WTC11 (cell line): ENCODE measurements around the gene TUB. TPM values are rescaled to one million over a fixed set of nuclear protein-coding genes. Genes with fewer than 3 reads are reported as not detected.

Experiments used
- ATAC-seq: fragments of 200-7000 bp; cut with Tn5 transposase; 2 replicates; pipeline ENCODE4 v1.10.0; 2021; ENCODE audit warnings: mild to moderate bottlenecking, moderate library complexity
- CTCF ChIA-PET: fragments of 300-600 bp; sonication (Branson Sonifier 250); formaldehyde crosslinking; loops from one replicate; lab custom pipeline; 2021; ENCODE audit warnings: antibody characterized with exemption; lab: Charles Lee
- POLR2A ChIA-PET: fragments of 350-600 bp; sonication (Branson Sonifier 250); formaldehyde crosslinking; loops from one replicate; lab custom pipeline; 2021; ENCODE audit warnings: antibody characterized with exemption; lab: Charles Lee
- DNase-seq: peaks from one replicate; pipeline ENCODE4 v3.0.0; 2021; ENCODE audit warnings: low spot score
- H3K27ac Mint-ChIP-seq: 2 replicates; pipeline ENCODE4 v1.8.0; 2021; ENCODE audit warnings: mixed read lengths
- H3K27me3 Mint-ChIP-seq: 2 replicates; pipeline ENCODE4 v1.8.0; 2021; ENCODE audit warnings: low read depth, mild to moderate bottlenecking, moderate library complexity, mixed read lengths
- H3K36me3 Mint-ChIP-seq: 2 replicates; pipeline ENCODE4 v1.8.0; 2021; ENCODE audit warnings: mixed read lengths
- H3K4me1 Mint-ChIP-seq: 2 replicates; pipeline ENCODE4 v1.8.0; 2022; ENCODE audit warnings: mixed read lengths
- H3K4me3 Mint-ChIP-seq: 2 replicates; pipeline ENCODE4 v1.8.0; 2021; ENCODE audit warnings: mild to moderate bottlenecking, moderate library complexity, mixed read lengths
- H3K9me3 Mint-ChIP-seq: 2 replicates; pipeline ENCODE4 v1.8.0; 2021; ENCODE audit warnings: mixed read lengths
- ATF1 ChIP-seq: sonication (generic); formaldehyde crosslinking; IDR thresholded peaks from 2 replicates; pipeline ENCODE4 v1.8.1; 2023; ENCODE audit warnings: mild to moderate bottlenecking, moderate library complexity, missing genetic modification reagents
- HMGA2 ChIP-seq: fragments of 250-450 bp; sonication (Bioruptor Pico); IDR thresholded peaks from 2 replicates; pipeline ENCODE4 v1.4.0; 2021; ENCODE audit warnings: mild to moderate bottlenecking, moderate library complexity
- JUN ChIP-seq: sonication (generic); formaldehyde crosslinking; IDR thresholded peaks from 2 replicates; pipeline ENCODE4 v1.8.0; 2023; ENCODE audit warnings: mild to moderate bottlenecking, missing genetic modification reagents
- MYBL2 ChIP-seq: sonication (generic); formaldehyde crosslinking; IDR thresholded peaks from 2 replicates; pipeline ENCODE4 v1.8.1; 2023; ENCODE audit warnings: mild to moderate bottlenecking, moderate library complexity, missing genetic modification reagents
- NR1H2 ChIP-seq: sonication (generic); formaldehyde crosslinking; IDR thresholded peaks from 2 replicates; pipeline ENCODE4 v1.9.0; 2021; ENCODE audit warnings: mild to moderate bottlenecking, moderate library complexity, missing genetic modification reagents
- TCF7 ChIP-seq: sonication (generic); formaldehyde crosslinking; IDR thresholded peaks from 2 replicates; pipeline ENCODE4 v1.8.0; 2022; ENCODE audit warnings: mild to moderate bottlenecking, low read depth, missing genetic modification reagents, moderate library complexity
- ZNF263 ChIP-seq: sonication (generic); formaldehyde crosslinking; IDR thresholded peaks from 2 replicates; pipeline ENCODE4 v1.8.1; 2022; ENCODE audit warnings: low read depth, mild to moderate bottlenecking, moderate library complexity, missing genetic modification reagents
- ZNF317 ChIP-seq: sonication (generic); formaldehyde crosslinking; IDR thresholded peaks from 2 replicates; pipeline ENCODE4 v1.8.1; 2023; ENCODE audit warnings: low read depth, mild to moderate bottlenecking, moderate library complexity, missing genetic modification reagents, borderline replicate concordance
- ZNF423 ChIP-seq: fragments of 250-450 bp; sonication (Bioruptor Pico); IDR thresholded peaks from 2 replicates; pipeline ENCODE4 v2.1.2; 2022; ENCODE audit warnings: mild to moderate bottlenecking, moderate library complexity
- total RNA-seq: library from RNA; stranded (reverse); gene quantifications from 3 replicates; pipeline ENCODE4 v1.2.3, GENCODE V29; 2021
- TF ChIP-seq, protein P1 (sequence below): sonication (generic); formaldehyde crosslinking; IDR thresholded peaks from 2 replicates; pipeline ENCODE4 v1.8.1; 2022; ENCODE audit warnings: low read depth, missing genetic modification reagents, borderline replicate concordance
- TF ChIP-seq, protein P2 (sequence below): sonication (generic); formaldehyde crosslinking; conservative IDR thresholded peaks from 2 replicates; pipeline ENCODE4 v1.8.1; 2022; ENCODE audit warnings: mild to moderate bottlenecking, missing genetic modification reagents
- TF ChIP-seq, protein P3 (sequence below): sonication (generic); formaldehyde crosslinking; IDR thresholded peaks from 2 replicates; pipeline ENCODE4 v1.8.1; 2023; ENCODE audit warnings: mild to moderate bottlenecking, missing genetic modification reagents, borderline replicate concordance
- TF ChIP-seq, protein P4 (sequence below): fragments of 250-450 bp; sonication (Bioruptor Pico); IDR thresholded peaks from 2 replicates; pipeline ENCODE4 v1.9.0; 2021; ENCODE audit warnings: mild to moderate bottlenecking
- TF ChIP-seq, protein P5 (sequence below): fragments of 200-600 bp; IDR thresholded peaks from 2 replicates; pipeline ENCODE4 v1.8.0; 2022; ENCODE audit warnings: antibody characterized with exemption
- TF ChIP-seq, protein P6 (sequence below): sonication (generic); formaldehyde crosslinking; conservative IDR thresholded peaks from 2 replicates; pipeline ENCODE4 v1.8.1; 2023; ENCODE audit warnings: mild to moderate bottlenecking, low read depth, missing genetic modification reagents, moderate library complexity

Gene TUB
- total RNA-seq, 1 experiment from 2014 or later = 32.1 TPM

DNA sequence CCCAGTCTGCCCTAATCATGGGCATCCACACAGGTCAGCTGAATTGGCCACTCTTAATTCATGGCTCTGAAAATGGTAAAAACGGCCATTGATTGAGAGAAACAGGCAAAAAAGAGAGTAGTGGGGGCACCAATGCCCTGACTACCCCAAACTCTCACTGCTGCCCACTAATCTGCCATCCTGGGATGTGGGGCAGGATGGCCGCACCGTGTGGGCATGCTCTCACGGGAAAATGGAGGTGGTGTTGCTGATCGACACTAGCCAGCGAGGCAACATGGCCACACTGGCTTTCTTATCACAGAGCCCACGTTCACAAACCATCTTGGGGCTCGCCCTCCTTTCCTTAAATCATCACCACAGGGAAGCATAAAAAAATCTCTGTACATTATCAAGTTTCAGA, 11.2 kb upstream of the TUB start:
- no peak overlapping the region for H3K4me3 Mint-ChIP-seq
- H3K27me3 Mint-ChIP-seq = peaks cover 8% of the 10 kb centered on the region; the same call in 1 of the 2 replicates
- ATAC-seq (no peak), DNase-seq (no peak)
- TF ChIP-seq ATF1 (CRISPR knock-in tag) = no peak
- TF ChIP-seq MYBL2 = no peak
- no peak for TF ChIP-seq ZNF317 (CRISPR knock-in tag)
- TF ChIP-seq, protein P1, sequence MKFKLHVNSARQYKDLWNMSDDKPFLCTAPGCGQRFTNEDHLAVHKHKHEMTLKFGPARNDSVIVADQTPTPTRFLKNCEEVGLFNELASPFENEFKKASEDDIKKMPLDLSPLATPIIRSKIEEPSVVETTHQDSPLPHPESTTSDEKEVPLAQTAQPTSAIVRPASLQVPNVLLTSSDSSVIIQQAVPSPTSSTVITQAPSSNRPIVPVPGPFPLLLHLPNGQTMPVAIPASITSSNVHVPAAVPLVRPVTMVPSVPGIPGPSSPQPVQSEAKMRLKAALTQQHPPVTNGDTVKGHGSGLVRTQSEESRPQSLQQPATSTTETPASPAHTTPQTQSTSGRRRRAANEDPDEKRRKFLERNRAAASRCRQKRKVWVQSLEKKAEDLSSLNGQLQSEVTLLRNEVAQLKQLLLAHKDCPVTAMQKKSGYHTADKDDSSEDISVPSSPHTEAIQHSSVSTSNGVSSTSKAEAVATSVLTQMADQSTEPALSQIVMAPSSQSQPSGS (CRISPR knock-in tag) = no peak
- TF ChIP-seq, protein P2, sequence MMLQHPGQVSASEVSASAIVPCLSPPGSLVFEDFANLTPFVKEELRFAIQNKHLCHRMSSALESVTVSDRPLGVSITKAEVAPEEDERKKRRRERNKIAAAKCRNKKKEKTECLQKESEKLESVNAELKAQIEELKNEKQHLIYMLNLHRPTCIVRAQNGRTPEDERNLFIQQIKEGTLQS = no peak
- TF ChIP-seq, protein P3, sequence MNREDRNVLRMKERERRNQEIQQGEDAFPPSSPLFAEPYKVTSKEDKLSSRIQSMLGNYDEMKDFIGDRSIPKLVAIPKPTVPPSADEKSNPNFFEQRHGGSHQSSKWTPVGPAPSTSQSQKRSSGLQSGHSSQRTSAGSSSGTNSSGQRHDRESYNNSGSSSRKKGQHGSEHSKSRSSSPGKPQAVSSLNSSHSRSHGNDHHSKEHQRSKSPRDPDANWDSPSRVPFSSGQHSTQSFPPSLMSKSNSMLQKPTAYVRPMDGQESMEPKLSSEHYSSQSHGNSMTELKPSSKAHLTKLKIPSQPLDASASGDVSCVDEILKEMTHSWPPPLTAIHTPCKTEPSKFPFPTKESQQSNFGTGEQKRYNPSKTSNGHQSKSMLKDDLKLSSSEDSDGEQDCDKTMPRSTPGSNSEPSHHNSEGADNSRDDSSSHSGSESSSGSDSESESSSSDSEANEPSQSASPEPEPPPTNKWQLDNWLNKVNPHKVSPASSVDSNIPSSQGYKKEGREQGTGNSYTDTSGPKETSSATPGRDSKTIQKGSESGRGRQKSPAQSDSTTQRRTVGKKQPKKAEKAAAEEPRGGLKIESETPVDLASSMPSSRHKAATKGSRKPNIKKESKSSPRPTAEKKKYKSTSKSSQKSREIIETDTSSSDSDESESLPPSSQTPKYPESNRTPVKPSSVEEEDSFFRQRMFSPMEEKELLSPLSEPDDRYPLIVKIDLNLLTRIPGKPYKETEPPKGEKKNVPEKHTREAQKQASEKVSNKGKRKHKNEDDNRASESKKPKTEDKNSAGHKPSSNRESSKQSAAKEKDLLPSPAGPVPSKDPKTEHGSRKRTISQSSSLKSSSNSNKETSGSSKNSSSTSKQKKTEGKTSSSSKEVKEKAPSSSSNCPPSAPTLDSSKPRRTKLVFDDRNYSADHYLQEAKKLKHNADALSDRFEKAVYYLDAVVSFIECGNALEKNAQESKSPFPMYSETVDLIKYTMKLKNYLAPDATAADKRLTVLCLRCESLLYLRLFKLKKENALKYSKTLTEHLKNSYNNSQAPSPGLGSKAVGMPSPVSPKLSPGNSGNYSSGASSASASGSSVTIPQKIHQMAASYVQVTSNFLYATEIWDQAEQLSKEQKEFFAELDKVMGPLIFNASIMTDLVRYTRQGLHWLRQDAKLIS (CRISPR knock-in tag) = no peak
- TF ChIP-seq, protein P4, sequence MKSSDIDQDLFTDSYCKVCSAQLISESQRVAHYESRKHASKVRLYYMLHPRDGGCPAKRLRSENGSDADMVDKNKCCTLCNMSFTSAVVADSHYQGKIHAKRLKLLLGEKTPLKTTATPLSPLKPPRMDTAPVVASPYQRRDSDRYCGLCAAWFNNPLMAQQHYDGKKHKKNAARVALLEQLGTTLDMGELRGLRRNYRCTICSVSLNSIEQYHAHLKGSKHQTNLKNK = no peak
- no peak for TF ChIP-seq TCF7 (CRISPR knock-in tag)
- no peak for TF ChIP-seq JUN (CRISPR knock-in tag)
- H3K4me1 Mint-ChIP-seq = peaks cover 48% of the 10 kb centered on the region
- H3K27ac Mint-ChIP-seq = no peak overlapping the region
- CTCF ChIA-PET = interaction anchor here (1.1 to 1.4 kb wide), 2 partner anchors 13 to 30 kb away, joined by 4 to 6 read pairs; no protein-coding TSS in a partner anchor
- no peaks in the 10 kb centered on the region for H3K36me3 Mint-ChIP-seq
- H3K9me3 Mint-ChIP-seq = no peaks in the 10 kb centered on the region
- POLR2A ChIA-PET = no interaction called here

DNA sequence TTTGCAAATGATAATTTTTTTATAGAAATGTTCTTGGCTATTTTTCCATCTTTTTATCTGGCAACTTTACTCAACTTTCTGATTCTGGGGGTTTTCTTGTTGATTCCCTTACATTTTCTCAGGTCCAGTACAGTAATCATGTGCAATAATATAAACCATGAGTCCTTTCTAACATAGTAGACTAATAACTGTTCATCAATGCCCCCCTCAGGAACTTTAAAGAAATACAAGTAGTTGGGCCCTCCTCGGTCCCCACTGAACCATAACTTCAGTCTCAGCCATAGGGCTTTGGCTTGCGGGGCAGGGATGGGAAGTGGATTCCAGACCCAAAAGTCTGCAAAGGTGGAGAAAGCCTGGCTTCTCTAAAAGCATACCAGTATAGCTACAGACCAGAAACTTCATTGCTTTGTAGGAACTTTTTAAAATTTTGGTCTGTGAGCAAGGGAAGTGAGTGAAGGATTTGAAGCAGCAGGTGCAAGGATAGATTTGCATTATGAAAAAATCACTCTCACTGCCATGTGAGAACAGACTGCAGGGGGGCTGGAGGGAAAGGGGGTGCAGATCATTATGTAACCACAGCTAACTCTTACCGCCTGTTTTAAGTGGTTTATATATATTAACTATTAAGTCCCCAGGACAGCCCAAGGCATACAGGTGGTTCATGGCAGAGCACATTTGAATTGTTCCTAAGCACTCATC, 10.4 kb upstream of the TUB start:
- Mint-ChIP-seq H3K36me3 (no peaks in the 10 kb centered on the region), H3K27me3 (peaks cover 12% of the 10 kb centered on the region; the same call in 1 of the 2 replicates), H3K4me3 (no peak overlapping the region)
- ATAC-seq = peak; percentile 40
- no peak for TF ChIP-seq HMGA2
- TF ChIP-seq, protein P5, sequence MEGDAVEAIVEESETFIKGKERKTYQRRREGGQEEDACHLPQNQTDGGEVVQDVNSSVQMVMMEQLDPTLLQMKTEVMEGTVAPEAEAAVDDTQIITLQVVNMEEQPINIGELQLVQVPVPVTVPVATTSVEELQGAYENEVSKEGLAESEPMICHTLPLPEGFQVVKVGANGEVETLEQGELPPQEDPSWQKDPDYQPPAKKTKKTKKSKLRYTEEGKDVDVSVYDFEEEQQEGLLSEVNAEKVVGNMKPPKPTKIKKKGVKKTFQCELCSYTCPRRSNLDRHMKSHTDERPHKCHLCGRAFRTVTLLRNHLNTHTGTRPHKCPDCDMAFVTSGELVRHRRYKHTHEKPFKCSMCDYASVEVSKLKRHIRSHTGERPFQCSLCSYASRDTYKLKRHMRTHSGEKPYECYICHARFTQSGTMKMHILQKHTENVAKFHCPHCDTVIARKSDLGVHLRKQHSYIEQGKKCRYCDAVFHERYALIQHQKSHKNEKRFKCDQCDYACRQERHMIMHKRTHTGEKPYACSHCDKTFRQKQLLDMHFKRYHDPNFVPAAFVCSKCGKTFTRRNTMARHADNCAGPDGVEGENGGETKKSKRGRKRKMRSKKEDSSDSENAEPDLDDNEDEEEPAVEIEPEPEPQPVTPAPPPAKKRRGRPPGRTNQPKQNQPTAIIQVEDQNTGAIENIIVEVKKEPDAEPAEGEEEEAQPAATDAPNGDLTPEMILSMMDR = no peak
- no peak for TF ChIP-seq ZNF423 (CRISPR knock-in tag)
- TF ChIP-seq JUN (CRISPR knock-in tag) = no peak
- TF ChIP-seq ZNF317 (CRISPR knock-in tag) = no peak
- no peak for TF ChIP-seq NR1H2
- TF ChIP-seq TCF7 (CRISPR knock-in tag) = no peak
- TF ChIP-seq, protein P6, sequence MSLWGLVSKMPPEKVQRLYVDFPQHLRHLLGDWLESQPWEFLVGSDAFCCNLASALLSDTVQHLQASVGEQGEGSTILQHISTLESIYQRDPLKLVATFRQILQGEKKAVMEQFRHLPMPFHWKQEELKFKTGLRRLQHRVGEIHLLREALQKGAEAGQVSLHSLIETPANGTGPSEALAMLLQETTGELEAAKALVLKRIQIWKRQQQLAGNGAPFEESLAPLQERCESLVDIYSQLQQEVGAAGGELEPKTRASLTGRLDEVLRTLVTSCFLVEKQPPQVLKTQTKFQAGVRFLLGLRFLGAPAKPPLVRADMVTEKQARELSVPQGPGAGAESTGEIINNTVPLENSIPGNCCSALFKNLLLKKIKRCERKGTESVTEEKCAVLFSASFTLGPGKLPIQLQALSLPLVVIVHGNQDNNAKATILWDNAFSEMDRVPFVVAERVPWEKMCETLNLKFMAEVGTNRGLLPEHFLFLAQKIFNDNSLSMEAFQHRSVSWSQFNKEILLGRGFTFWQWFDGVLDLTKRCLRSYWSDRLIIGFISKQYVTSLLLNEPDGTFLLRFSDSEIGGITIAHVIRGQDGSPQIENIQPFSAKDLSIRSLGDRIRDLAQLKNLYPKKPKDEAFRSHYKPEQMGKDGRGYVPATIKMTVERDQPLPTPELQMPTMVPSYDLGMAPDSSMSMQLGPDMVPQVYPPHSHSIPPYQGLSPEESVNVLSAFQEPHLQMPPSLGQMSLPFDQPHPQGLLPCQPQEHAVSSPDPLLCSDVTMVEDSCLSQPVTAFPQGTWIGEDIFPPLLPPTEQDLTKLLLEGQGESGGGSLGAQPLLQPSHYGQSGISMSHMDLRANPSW (CRISPR knock-in tag) = no peak
- no peak for TF ChIP-seq ZNF263 (CRISPR knock-in tag)
- TF ChIP-seq, protein P2 = no peak
- TF ChIP-seq, all 79 proteins: peak for 0
- peaks cover 48% of the 10 kb centered on the region for H3K4me1 Mint-ChIP-seq
- H3K27ac Mint-ChIP-seq = no peak overlapping the region
- no peak for DNase-seq
- CTCF ChIA-PET = interaction anchor here (2.7 kb wide), 1 partner anchor 15 kb away, joined by 16 read pairs; no protein-coding TSS in a partner anchor
- H3K9me3 Mint-ChIP-seq = no peaks in the 10 kb centered on the region
- POLR2A ChIA-PET = no interaction called here
